ENCODE data around the gene DSCAML1.

DSCAML1 gene

GRCh38 chr11:117761993-117762392 is 35.0 kb downstream of the DSCAML1 start:
- no peak for DNase-seq (ENCODE audit: low spot score)

GRCh38 chr11:117759305-117759704 is 37.7 kb downstream of the DSCAML1 start:
- DNase-seq (ENCODE audit: low spot score), result no peak

- no peak for DNase-seq (ENCODE audit: low spot score)
These were observed 43.0 kb downstream of the DSCAML1 start for GRCh38 chr11:117754030-117754429.

GRCh38 chr11:117752721-117753237 is 44.2 kb downstream of the DSCAML1 start:
- DNase-seq (ENCODE audit: low spot score), result no peak

- DNase-seq (ENCODE audit: low spot score), result no peak
These were observed 44.9 kb downstream of the DSCAML1 start for GRCh38 chr11:117752071-117752470.

- no peak for DNase-seq (ENCODE audit: low spot score)
These were observed 45.9 kb downstream of the DSCAML1 start for GRCh38 chr11:117750916-117751662.

- no peak for DNase-seq (ENCODE audit: low spot score)
These were observed 46.7 kb downstream of the DSCAML1 start for GRCh38 chr11:117750357-117750756.

GRCh38 chr11:117749541-117749910 is 47.5 kb downstream of the DSCAML1 start:
- DNase-seq (ENCODE audit: low spot score), result no peak

GRCh38 chr11:117748771-117749540 is 48.1 kb downstream of the DSCAML1 start:
- DNase-seq (ENCODE audit: low spot score), result no peak

- DNase-seq (ENCODE audit: low spot score), result no peak
These were observed 49.1 kb downstream of the DSCAML1 start for GRCh38 chr11:117747892-117748291.

- DNase-seq (ENCODE audit: low spot score), result no peak
These were observed 51.7 kb downstream of the DSCAML1 start for GRCh38 chr11:117745346-117745745.

- no peak for DNase-seq (ENCODE audit: low spot score)
These were observed 52.4 kb downstream of the DSCAML1 start for GRCh38 chr11:117744471-117745150.

- no peak for DNase-seq (ENCODE audit: low spot score)
These were observed 53.7 kb downstream of the DSCAML1 start for GRCh38 chr11:117743121-117743815.

GRCh38 chr11:117738246-117738957 is 58.6 kb downstream of the DSCAML1 start:
- no peak for DNase-seq (ENCODE audit: low spot score)

- DNase-seq (ENCODE audit: low spot score), result no peak
These were observed 61.6 kb downstream of the DSCAML1 start for GRCh38 chr11:117735350-117735977.

- no peak for DNase-seq (ENCODE audit: low spot score)
These were observed 62.4 kb downstream of the DSCAML1 start for GRCh38 chr11:117734601-117735024.

- no peak for DNase-seq (ENCODE audit: low spot score)
These were observed 63.7 kb downstream of the DSCAML1 start for GRCh38 chr11:117733316-117733715.

- DNase-seq (ENCODE audit: low spot score), result no peak
These were observed 65.2 kb downstream of the DSCAML1 start for GRCh38 chr11:117731722-117732290.

GRCh38 chr11:117730208-117730800 is 66.7 kb downstream of the DSCAML1 start:
- no peak for DNase-seq (ENCODE audit: low spot score)
